OCI-LY7 (cell line): ENCODE data around the gene TLR3. TPM values are rescaled to one million over a fixed set of nuclear protein-coding genes. Genes with fewer than 3 reads are reported as not detected.
A peak's percentile ranks its signal among the peaks of the same experiment; 100 is the strongest.

ENCODE experiments used
- BruUV-seq: library from RNA; stranded (reverse); fragments of 400-500 nt; replicated peaks from 2 replicates; lab custom pipeline; 2021; lab: Mats Ljungman, UMichigan
- CTCF ChIA-PET: fragments of 300-600 bp; sonication (Branson Sonifier 250); formaldehyde crosslinking; loops from one replicate; lab custom pipeline; 2022; ENCODE audit warnings: antibody characterized with exemption; ENCODE audit not compliant: unreplicated experiment; lab: Charles Lee
- POLR2A ChIA-PET: fragments of 300-600 bp; sonication (Branson Sonifier 250); formaldehyde crosslinking; loops from one replicate; lab custom pipeline; 2022; ENCODE audit warnings: antibody characterized with exemption; lab: Charles Lee
- DNase-seq: peaks from one replicate; pipeline ENCODE4 v3.0.0-alpha.2; 2015; ENCODE audit warnings: low spot score
- H2AFZ ChIP-seq: fragments of 200-600 bp; sonication (generic), shearing (Covaris generic); 2 replicates; pipeline ENCODE4 v1.6.1; 2014; ENCODE audit warnings: mild to moderate bottlenecking, antibody characterized with exemption, low read length, moderate library complexity
- H3K27ac ChIP-seq: fragments of 200-600 bp; sonication (generic); 2 replicates; pipeline ENCODE4 v1.5.1; 2014; ENCODE audit warnings: mixed run types, low read depth, mild to moderate bottlenecking, moderate library complexity, low read length, inconsistent platforms; ENCODE audit not compliant: poor library complexity, severe bottlenecking
- H3K36me3 ChIP-seq: fragments of 200-600 bp; sonication (generic); 2 replicates; pipeline ENCODE4 v1.6.1; 2014; ENCODE audit warnings: mild to moderate bottlenecking, antibody characterized with exemption, low read length, moderate library complexity, mixed read lengths; ENCODE audit not compliant: insufficient read depth
- H3K4me1 ChIP-seq: fragments of 200-600 bp; sonication (generic); 2 replicates; pipeline ENCODE4 v1.5.1; 2014; ENCODE audit warnings: mild to moderate bottlenecking, low read length; ENCODE audit not compliant: insufficient read depth, poor library complexity, severe bottlenecking
- H3K4me2 ChIP-seq: fragments of 200-600 bp; sonication (generic); 2 replicates; pipeline ENCODE4 v1.6.1; 2014; ENCODE audit warnings: mild to moderate bottlenecking, low read length
- H3K4me3 ChIP-seq: fragments of 200-600 bp; sonication (generic); 2 replicates; pipeline ENCODE4 v1.5.1; 2014; ENCODE audit warnings: mild to moderate bottlenecking, low read depth, low read length; ENCODE audit not compliant: poor library complexity, severe bottlenecking
- H3K79me2 ChIP-seq: fragments of 200-600 bp; sonication (generic); 2 replicates; pipeline ENCODE4 v1.6.1; 2016; ENCODE audit warnings: low read depth, mild to moderate bottlenecking, low read length, moderate library complexity, mixed read lengths; ENCODE audit not compliant: insufficient read depth
- H3K9me2 ChIP-seq: fragments of 200-600 bp; sonication (generic); 2 replicates; pipeline ENCODE4 v1.6.1; 2016; ENCODE audit warnings: mild to moderate bottlenecking, low read length, mixed read lengths; ENCODE audit not compliant: insufficient read depth
- H3K9me3 ChIP-seq: fragments of 200-600 bp; sonication (generic); 2 replicates; pipeline ENCODE4 v1.6.1; 2014; ENCODE audit warnings: mild to moderate bottlenecking, mixed run types, low read length, mixed read lengths
- H4K20me1 ChIP-seq: fragments of 200-600 bp; sonication (generic); 2 replicates; pipeline ENCODE4 v1.6.1; 2014; ENCODE audit warnings: mild to moderate bottlenecking, antibody characterized with exemption, low read length, moderate library complexity, mixed read lengths; ENCODE audit not compliant: insufficient read depth
- CTCF ChIP-seq: fragments of 200-600 bp; sonication (generic); conservative IDR thresholded peaks from 2 replicates; pipeline ENCODE4 v1.5.1; 2014; ENCODE audit warnings: mild to moderate bottlenecking, antibody characterized with exemption, low read length, moderate library complexity, mixed read lengths
- EZH2phosphoT487 ChIP-seq: fragments of 200-600 bp; sonication (generic); IDR thresholded peaks from 2 replicates; pipeline ENCODE4 v1.6.1; 2018; ENCODE audit warnings: low read depth, borderline replicate concordance, mild to moderate bottlenecking, mixed run types, antibody characterized with exemption, low read length, moderate library complexity, mixed read lengths
- intact Hi-C: fragments of 100-400 bp; cut with micrococcal nuclease; formaldehyde crosslinking; loops from one replicate; pipeline ENCODE4 v1.10.0; 2022; ENCODE audit not compliant: unreplicated experiment
- total RNA-seq, 2 experiments: library from RNA; depleted of rRNA in 1 of 2; stranded (reverse); fragments of >200 nt in 1 of 2; shearing (Covaris generic) in 1 of 2; gene quantifications; 2 replicates each; pipeline ENCODE4 v1.2.3, GENCODE V29; 2014 to 2022

The TLR3 gene
- total RNA-seq, 2 experiments from 2014 or later: 0.38 to 0.53 TPM

DNA sequence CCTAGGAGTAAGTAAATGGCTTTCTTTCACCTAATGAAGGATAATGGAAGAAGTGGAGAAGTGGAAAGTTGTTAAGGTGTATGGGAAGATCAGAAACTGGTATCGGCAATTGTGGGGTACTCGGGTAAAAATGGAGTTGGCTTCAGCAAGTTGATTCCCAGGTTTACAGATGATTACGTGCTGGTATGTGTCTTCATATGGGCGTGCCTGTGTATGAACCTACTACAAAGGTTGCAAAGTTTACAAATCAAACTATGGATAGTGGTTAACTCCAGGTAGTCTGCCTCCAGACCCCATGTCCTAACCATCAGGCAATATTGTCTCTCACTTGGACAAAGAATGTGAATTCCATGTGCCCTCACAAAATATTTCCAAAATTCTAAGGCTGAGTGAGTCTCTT is 773 bp downstream of the TLR3 start:
- Histone ChIP-seq H3K4me1 (no peaks in the 10 kb centered on the region), H3K79me2 (no peaks in the 10 kb centered on the region), H3K9me3 (no peaks in the 10 kb centered on the region), H3K27ac (no peak overlapping the region), H2AFZ (peak overlapping the region; percentile 95; the same call in 1 of the 2 replicates), H3K9me2 (no peaks in the 10 kb centered on the region), H3K4me2 (peak overlapping the region; percentile 78; the same call in 1 of the 2 replicates), H4K20me1 (no peaks in the 10 kb centered on the region), H3K4me3 (peak overlapping the region; percentile 60), H3K36me3 (no peaks in the 10 kb centered on the region)
- no peak for DNase-seq
- POLR2A ChIA-PET: interaction anchor here (0.6 kb wide), 1 partner anchor 464 kb away, joined by 3 read pairs; no protein-coding TSS in a partner anchor
- no TSS peak for BruUV-seq
- CTCF ChIA-PET: no interaction called here
- intact Hi-C loops: loop anchor here (2.0 to 5.0 kb wide), 2 partner anchors 67 to 123 kb away; partner anchors contain the start of gene CYP4V2
- TF ChIP-seq CTCF: no peak
- no peak for TF ChIP-seq EZH2phosphoT487

DNA sequence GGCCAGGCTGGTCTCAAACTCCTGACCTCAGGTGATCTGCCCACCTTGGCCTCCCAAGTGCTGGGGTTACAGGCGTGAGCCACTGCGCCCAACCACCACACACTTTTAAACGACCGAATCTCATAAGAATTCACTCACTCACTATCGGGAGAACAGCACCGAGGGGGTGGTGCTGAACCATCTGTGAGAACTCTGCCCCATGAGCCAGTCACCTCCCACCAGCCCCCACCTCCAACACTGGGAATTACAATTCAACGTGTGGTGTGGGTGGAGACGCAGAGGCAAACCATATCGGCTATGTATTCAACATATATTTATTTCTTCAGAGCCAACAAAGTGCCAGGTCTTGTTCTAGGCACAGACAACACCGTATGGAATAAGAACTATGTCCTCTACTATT is 3.6 kb downstream of the TLR3 start:
- no peaks in the 10 kb centered on the region for H4K20me1 ChIP-seq
- intact Hi-C loops: no loop called here
- TF ChIP-seq CTCF (no peak), EZH2phosphoT487 (no peak)
- no peak overlapping the region for H3K4me3 ChIP-seq
- no peaks in the 10 kb centered on the region for H3K4me1 ChIP-seq
- ChIA-PET POLR2A (no interaction called here), CTCF (interaction anchor here (0.6 kb wide), 1 partner anchor 408 kb away, joined by 3 read pairs; no protein-coding TSS in a partner anchor)
- no peaks in the 10 kb centered on the region for H3K79me2 ChIP-seq
- H3K9me2 ChIP-seq: no peaks in the 10 kb centered on the region
- H3K4me2 ChIP-seq: no peak overlapping the region
- H3K9me3 ChIP-seq: no peaks in the 10 kb centered on the region
- H2AFZ ChIP-seq: no peak overlapping the region
- no TSS peak for BruUV-seq
- no peaks in the 10 kb centered on the region for H3K36me3 ChIP-seq
- DNase-seq: no peak
- H3K27ac ChIP-seq: no peak overlapping the region

- Histone ChIP-seq H3K79me2 (no peaks in the 10 kb centered on the region), H3K9me3 (no peaks in the 10 kb centered on the region), H3K9me2 (no peaks in the 10 kb centered on the region), H3K4me2 (no peak overlapping the region), H3K4me3 (no peak overlapping the region), H4K20me1 (no peaks in the 10 kb centered on the region), H2AFZ (no peak overlapping the region), H3K4me1 (no peaks in the 10 kb centered on the region), H3K36me3 (no peaks in the 10 kb centered on the region), H3K27ac (no peak overlapping the region)
- intact Hi-C loops: no loop called here
- TF ChIP-seq EZH2phosphoT487 (no peak), CTCF (no peak)
- DNase-seq: no peak
- CTCF ChIA-PET: no interaction called here
- no TSS peak for BruUV-seq
- POLR2A ChIA-PET: interaction anchor here (1.0 kb wide), 1 partner anchor 613 kb away, joined by 3 read pairs; no protein-coding TSS in a partner anchor
Observed at GRCh38 chr4:186074189-186074588, 5.2 kb downstream of the TLR3 start.
